Activated CD8-positive, alpha-beta memory T cell treated with anti-CD3 and anti-CD28 coated beads for 48 hours (primary cell): ENCODE measurements around the gene KCNQ1.

ENCODE experiments used
- DNase-seq, 3 experiments: peaks; one replicate each; pipeline ENCODE4 v3.0.0-alpha.2; 2020; ENCODE audit warnings: low read depth in 2 of 3, low spot score in 2 of 3

The KCNQ1 gene

GRCh38 chr11:2532704-2533586 is 88.1 kb downstream of the KCNQ1 start:
- peak; percentile 77 to 96 (median 93) for DNase-seq

GRCh38 chr11:2533587-2534133 is 88.9 kb downstream of the KCNQ1 start:
- DNase-seq, result peak in 2 of 3 experiments; percentile 16 to 17

DNA sequence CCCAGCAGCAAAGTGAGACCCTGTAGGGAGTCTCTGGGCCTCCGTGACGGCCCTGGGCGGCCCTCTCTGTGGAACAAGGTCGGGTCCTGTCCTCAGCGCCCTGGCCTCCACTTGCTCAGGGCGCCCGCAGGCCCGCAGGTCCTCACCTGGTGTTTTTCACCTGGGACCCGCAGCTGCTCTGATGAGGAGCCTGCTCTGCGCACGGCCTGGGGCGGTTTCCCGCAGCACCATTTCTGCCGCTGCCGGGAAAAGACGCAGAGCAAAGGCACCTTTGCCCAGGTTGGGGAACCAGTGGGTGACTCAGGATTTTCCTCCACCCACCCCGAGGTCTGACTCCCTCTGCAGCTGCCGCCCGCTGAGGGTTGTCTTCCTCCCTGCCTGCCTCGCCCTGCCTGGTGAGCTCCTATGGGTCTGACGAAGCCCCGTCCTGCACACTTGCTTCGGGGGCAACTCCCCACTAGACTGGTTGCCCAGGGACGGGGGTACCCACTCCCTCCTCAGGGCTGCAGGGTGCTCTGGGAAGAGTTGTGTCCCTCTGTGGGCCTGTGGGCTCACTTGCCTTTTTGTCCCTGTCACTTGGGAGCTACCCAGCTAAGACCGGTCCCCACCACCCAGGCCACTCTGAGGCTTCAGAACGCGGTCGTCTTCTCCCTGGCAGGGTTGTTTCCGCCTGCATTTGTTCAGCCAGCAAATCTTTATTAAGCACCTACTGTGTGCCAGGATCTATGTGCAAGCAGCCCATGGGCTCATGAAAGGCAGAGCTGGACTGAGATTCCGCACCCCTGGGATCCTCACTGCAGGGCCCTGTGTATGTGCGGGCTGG is 89.5 kb downstream of the KCNQ1 start:
- DNase-seq, result no peak

DNA sequence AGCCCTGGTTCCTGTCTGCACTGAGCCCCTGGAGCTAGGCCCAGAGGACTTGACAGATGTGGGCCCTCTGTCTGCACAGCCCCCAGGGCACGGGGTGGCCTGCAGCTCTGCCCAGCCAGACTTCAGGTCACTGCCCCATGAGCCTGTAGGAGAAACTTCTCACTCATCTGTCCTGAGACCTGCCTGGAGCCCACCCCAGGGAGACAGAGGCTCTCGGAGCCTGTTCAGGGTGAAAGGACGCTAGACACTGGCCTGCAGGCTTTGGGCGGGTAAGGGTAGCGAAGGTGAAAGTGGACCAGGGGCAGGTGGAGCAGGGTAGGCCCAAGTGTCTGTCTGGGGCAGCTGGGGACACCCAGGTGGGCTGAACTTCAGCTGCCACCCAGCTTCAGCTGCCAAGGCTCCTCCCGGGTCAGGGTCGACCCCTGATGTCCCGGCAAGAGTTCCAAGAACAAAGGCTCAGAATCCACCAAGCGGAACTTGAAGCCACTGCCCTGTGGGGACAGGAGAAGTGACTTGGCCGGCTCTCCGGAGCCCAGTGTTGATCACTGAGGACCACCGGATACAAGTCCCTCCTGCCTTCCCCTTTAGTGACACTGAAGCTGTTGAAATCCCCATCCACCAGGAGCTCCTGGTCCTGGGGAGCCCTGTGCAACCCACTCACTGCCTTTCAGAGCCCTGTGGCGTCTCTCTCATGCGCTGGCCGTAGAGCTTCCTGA is 90.3 kb downstream of the KCNQ1 start:
- DNase-seq, result no peak

DNA sequence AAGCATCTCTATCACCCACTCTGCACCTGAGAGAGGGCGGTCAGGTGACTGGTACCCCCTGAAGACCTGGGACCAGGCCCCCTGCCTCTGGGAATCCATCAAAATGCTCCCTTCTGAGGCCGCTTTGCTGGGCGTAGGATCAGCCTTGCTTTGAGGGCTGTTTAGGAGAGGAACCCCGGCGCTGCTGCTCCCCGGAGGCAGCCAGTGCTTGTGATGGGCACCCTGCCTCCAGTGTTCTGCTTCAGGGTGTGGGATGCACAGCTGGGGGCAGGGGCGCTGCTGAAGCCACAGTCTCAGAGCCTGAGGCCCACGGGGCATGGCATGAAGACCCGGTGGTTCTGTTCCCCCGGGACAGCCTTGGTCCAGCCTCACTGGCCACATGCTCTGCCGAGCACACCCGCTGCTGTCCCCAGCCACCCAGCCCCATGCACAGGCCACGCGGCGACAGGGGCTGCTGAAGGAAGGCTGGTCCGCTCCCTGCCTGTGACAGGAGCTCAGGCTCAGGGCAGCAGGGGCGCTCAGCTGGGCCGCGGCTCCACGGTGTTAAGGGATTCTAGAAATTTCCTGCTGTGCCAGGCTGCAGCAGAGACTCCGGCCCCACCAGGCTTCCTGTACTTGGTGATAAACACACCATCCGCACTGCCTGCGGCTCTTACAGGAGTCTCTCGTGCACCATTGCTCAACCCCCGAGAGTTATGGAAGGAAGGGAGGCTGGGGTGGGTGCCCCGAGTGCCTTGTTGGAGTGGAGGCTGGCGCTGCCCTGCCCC is 91.0 kb downstream of the KCNQ1 start:
- no peak for DNase-seq

GRCh38 chr11:2536440-2536989 is 91.7 kb downstream of the KCNQ1 start:
- DNase-seq, result no peak

DNA sequence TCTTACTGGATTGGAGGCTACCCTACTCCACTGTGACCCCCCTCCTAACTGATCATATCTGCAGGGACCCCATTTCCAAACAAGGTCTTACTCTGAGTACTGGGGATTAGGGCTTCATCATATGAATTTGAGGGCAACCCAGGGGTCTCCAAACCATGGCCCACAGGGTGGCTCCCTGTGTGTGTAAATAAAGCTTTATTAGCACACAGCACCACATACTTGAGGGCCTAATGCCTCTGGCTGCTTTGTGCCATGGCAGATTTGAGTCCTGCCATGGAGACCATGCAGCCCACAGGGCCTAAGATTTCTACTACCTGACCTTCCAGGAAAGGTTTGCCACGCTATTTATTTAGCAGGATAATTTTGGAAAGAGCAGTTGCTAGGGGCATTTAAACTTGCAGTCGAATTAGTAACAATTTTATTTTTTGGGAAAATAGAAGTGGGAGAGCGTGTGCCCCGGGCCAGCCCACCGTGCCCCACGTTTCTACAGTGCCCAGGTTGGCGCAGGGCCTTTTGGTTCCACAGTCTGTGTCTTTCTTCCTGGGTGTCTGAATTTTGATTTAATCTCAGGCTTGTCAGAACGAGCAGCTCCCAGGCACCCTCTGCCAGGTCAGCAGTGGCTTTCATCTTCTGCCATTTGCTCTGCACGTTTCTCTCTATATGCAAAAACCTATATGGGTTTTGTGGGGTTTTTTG is 92.3 kb downstream of the KCNQ1 start:
- DNase-seq, result no peak

GRCh38 chr11:2537896-2538724 is 93.3 kb downstream of the KCNQ1 start:
- DNase-seq, result no peak

DNA sequence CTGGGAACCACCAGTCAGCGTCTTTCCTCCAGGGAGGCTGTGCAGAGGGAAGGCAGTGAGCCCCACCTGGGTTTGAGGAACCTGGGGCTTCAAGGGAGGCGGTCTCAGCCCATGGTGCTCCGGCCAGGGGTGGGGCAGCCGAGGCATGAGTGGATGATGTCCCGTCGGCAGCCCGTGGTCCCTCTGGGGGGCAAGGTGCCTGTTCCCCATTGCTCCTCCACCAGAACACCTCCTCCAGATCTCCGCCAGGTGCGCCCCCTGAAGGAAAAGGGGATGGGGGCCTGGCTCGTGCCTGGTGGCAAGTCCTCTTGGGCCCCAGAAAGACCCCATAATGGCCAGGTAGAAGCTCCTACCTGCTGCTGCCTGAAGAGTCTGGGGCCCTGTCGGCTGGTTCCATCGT is 94.1 kb downstream of the KCNQ1 start:
- no peak for DNase-seq

DNA sequence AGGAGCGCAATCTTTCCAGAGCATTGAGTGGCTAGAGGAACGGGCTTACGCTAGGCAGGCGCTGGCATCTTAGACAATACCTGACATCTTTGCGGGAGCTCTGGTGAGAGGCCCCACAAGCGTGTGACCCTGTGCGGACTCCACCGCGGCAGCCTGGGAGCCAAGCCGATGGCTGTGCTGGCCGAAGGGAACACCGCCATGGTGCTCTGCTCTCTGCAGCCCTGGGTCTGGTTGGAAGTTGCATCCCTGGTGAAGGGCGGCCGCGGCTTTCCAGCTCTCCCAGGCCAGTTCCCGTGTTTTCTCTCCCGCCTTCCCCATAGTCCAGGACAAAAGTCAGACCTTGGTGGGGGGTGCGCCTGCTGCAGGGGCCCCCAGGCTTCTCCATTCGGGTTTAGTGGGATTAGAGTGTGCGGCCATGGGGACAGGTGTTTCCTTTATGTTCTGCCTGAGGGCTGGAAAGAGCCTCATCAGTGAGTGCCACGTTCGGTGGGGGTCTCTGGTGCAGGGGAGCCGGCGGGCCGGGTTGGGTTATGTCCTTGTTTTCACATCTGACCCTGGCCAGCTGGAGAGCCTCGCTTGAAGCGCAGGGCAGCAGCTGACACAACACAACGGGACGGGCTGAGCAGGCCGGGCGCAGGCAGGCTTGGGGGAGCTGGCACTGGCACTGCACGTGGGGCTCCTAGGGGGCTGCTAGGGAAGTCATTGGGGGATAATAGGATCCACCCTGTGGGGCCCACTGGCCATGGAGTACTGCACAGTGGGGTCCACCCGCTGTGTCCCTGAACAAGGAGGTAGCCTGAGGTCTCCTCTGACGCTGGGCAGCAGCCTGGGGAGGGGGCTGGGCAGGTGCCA is 94.8 kb downstream of the KCNQ1 start:
- no peak for DNase-seq

GRCh38 chr11:2540223-2540991 is 95.6 kb downstream of the KCNQ1 start:
- DNase-seq, result no peak

DNA sequence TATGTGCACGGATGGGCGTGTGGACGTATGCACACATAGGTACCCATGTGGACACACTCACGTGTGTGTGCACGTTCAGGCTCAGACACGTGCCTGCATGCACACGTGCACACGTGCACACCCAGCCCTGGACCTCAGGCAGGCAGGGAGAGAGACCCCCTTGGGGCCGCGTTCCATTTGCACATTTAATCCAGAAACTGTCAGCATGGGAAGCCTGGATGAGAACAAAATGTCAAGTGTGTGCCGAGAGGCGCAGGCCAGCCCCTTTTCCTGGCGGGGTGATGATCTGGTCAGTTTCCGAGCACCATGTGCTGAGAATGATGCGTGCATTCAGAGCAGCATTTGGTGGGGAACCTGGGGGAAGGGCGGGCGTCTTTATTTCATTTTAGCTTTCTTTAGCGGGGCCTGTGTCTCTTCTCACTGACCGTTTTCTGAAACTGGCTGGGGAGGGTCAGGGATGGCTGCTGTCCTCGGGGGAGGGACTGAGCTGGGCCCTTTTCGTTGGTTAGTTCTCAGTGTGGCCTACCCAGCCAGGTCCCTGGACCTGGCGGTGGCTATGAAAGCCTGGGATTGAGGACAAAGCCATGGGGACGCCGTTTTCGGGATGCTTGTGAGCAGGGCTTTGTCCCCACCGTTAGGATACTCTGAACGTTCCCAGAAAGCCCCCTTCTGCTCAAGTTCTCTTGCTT is 96.3 kb downstream of the KCNQ1 start:
- DNase-seq, result no peak

GRCh38 chr11:2541881-2542361 is 97.1 kb downstream of the KCNQ1 start:
- DNase-seq, result no peak

DNA sequence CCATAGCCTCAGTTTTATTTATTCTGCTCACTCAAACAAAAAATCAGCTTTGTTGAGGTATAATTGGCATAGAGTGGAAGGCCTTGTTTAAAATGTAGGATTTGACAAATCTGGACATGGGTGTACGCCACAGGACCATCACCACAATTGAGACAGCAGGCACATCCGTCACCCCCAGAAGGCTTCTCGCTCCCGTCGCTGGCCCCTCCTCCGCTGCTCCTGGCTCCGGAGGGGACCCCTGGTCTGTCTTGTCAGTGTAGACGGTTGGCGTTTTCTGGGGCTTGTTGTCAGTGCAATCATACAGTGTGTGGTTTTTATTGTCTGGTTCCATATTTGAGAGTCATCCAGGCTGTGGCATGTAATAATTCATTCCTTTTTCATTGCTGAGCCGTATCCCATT is 97.6 kb downstream of the KCNQ1 start:
- no peak for DNase-seq

- DNase-seq, result no peak
Measured at GRCh38 chr11:2547806-2548205, 103.0 kb downstream of the KCNQ1 start.

GRCh38 chr11:2548596-2548995 is 103.8 kb downstream of the KCNQ1 start:
- DNase-seq, result no peak
